HG02852 (cell line): ENCODE results near the gene WNT7A.

ENCODE experiments used
- ATAC-seq: cut with Tn5 transposase; IDR thresholded peaks from one replicate; pipeline ENCODE4 v1.9.1; 2021; ENCODE audit warnings: mild to moderate bottlenecking, moderate library complexity; ENCODE audit not compliant: unreplicated experiment

WNT7A gene

DNA sequence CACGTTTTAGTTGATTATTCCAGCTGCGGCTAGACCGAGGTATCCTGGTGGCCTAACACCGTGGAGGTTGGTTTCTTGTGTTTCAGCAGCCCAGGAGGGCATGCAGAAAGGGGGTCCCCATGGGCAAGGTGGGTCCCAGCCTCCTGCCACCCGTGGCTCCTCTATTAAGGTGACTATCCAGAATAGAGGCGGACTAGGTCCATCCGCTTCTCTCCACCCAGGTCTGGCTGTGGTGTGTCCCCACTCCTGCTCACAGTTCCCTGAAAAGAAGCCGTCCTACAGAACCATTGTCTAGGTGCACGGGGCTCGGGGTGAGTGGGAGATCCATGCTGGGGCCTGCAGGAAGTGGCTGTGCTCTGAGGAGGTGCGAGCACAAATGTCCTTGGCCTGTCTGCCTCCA lies 81.5 kb downstream of the WNT7A start:
- ATAC-seq, result no peak

DNA sequence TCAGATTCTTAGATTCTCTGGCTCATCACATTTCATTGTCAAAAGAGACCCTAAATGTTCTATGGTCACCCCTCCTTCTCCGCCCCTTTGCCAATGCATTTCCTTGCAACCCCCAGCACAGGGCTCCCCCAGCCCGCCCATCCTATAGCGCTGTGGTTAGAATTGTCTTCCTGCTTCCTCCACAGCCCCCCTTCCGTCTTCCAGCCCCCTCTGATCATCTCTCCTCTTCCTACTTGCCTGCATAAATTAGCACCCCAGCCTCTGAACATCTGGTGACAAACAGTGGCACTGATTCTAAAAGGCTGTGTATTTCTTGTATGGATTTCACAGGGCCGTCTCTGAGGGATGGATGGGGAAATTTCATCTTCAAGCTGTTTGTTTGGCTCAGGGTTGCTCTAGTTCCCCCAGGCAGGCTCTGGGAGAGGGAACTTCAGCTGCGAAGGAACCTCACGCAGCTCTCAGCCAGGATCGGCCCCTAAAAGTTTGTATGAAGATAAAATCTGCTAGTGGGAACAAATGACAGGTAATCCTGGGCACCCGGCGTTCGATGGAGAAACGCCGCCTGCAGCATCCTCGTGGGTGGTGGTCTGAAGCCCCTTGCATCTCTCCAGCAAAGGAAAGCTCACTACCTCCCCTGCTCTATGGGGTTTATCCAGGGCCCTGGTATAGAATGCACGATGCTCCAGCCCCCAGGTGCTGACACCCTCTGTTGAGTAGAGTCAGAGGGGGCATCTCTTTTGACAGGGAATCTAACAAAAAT lies 83.0 kb downstream of the WNT7A start:
- ATAC-seq, result no peak

DNA sequence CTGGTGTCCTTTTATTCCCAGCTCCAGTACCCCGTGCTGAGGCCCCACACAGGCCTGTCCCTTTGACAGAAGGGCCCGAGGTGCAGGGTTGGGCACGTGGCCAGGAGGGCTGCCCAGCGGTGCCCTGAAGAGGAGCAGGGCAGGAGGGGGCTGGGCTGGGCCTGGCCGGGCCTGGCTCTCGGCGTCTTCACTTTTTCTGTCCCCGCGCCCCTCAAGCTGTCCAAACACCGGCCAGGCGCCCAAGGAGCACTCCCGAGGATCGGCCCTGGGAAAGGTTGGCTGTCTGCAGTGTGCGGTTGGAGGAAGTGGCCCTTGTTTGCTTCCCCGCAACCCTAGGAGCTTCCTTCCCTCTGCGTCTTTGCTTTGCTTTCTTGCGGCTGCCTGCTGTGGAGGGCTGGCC lies 84.1 kb downstream of the WNT7A start:
- ATAC-seq, result no peak

DNA sequence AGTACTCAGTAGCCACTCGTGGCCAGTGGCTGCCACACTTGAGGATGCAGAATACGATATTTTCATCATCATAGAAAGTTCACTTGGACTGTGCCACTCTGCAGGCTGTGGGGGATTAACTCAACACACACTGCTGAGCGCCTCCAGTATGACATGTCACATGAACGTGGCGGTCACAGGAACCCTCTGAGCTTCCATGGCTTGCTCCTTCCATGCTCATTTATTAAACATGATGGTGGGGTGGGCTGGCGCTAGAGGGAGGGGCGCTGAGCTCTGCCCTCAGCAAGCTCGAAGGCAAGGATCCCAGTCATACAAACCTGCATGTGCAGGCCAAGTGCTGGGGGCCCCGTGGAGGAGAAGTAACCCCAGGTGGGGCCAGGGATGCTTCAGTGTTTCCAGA lies 85.5 kb downstream of the WNT7A start:
- no peak for ATAC-seq

DNA sequence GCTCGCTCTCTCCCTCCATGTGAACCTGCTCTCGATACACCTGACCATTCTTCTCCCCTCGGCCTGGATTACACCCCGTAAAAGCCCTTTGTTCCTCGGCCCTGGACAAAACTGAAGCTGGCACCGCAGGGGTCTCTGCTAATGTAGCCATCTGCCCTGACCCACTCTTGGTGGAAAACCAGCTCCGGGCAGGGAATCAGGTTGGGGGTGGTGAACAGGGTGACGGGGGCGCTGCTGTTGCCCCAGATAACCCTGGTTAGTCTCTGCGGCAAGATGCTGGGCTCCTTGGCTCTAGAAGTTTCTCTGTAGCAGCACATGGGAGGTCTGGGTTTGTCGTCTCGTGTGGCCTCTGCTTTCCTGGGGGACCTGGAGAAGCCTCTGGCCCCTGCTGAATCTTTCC lies 86.4 kb downstream of the WNT7A start:
- no peak for ATAC-seq

DNA sequence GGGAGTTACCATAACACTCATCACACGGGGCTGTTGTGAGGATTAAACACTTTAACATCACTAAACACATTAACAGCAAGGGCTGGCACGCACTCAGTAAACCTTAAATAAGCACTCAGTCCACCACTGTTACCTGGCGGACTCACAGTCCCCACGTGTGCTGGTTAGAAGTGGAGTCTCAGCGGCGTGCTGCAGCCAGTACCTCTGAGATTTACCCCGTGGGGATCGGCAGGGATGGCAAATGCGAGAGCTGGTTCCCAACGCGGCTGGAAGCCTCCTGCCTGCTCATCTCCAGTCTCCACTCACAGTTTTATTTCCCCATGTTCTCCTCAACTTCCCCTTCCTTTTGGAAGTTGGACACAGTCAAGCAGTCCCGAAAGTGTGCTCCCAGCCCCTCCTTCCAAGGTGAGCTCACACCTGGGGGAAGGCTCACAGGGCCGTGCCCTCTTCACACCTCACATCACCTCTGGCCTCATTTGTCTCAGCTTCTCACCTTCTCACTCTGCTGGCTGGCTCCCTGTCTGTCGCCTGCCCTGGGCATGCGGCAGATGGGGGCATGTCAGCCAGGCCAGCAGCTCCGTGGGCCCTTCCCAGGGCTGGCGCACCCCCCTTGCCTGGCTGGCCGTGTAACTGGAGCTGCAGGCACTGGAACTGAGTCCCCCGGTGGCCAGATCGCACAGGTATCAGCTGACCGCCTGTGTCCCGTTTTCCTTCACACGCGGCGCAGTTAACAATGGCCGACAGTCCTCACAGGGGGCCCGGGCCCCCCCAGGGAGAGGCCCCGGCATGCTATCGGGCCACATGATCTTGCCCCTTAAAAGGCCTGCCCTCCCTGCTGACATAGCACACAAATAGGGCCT lies 87.1 kb downstream of the WNT7A start:
- no peak for ATAC-seq

DNA sequence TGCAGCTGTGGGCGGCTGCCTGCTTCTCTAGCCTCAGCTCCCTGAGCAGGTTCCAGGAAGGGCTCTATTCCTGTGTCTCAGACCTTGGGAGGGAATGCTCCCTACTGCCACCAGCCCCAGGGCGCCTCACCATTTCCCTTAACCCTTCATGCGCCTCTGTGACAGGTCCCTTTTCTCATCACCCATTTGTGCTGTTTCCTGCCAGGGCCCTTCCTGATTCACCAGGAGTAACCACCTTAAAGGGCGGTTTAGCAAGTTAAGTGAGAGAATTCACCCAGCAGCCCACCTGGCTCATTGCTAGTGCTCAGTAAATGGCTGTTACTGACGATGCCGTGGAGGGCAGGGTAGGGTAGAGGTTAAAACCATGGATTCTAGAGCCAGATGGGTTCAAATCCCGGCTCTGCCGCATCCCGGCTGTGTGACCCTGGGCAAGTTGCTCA lies 87.8 kb downstream of the WNT7A start:
- ATAC-seq, result no peak

DNA sequence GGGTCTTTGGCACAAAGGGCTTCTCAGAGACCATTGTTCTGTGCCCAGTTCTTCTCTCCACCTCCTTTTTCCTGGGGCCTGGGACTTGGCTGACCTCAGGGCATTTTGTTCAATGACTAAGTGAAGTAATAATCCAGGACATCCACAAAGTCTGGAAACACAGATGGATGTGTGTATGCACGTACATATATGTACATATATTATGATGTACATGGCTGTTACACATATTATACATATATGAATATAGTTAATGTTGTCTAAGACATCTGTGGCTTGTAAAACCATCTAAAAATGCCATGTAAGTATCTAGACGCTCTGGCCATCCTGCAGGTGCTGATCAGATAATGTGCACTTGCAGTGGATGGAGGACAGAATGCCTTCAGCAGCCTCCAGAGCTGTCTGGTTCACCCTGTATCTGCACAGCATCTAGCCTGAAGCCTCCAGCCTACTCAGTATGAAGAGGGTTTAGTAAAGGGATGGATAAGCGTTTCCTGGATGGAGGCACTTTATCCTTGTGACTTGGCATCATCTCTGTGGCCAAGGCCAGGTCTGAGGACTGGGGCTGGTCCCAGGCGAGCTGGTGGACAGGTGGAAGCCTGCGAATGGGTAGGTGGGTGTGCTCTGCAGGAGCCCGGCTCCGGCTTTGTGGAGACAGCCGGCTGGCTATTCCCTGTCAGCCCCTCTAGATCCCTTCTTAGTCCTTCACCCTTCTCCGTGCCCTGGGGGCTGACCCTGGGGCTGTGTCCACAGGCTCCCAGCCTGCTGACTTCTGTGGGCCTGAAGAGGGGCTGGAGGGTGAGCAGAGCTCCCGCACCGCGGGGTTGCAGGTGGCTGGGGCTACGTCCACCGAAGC lies 88.4 kb downstream of the WNT7A start:
- no peak for ATAC-seq

DNA sequence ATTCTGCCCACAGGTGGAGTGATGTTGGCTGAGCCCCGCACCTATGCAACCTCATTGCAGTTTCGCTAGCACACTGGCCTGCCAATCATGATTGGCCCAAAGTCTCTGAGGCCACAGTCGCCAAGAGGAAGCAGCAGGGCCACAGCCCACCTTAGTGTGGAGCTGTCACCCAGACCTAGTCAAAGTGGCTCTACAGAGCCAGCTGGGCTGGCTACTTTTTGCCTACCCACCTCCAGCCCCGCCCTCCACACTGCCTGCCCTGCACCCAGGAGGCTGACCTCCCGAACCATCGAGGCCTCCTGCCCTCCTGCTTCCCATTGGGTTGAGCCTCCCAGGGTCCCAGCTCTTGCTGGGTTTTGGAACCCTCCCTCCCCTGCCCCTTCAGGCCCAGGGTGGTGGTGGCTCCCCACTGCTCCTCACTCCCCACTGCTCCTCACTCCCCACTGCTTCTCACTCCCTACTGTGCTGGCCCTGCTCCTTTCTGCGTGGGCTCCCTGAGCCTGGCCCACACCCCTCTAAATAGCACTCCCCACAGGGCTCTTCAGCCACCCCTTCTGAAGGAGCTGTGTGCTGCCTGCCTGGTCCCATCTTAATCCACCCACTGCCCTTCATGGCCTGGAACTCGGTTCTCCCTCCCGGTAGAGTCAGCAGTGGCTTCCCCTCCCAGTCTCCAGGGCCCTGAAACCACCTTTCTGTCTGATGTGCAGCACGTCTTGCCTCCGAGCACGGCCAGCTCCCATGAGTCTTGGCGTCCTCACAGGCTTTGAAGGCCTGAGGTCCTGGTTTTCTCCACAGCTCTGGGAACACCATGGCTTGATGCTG lies 89.3 kb downstream of the WNT7A start:
- no peak for ATAC-seq

DNA sequence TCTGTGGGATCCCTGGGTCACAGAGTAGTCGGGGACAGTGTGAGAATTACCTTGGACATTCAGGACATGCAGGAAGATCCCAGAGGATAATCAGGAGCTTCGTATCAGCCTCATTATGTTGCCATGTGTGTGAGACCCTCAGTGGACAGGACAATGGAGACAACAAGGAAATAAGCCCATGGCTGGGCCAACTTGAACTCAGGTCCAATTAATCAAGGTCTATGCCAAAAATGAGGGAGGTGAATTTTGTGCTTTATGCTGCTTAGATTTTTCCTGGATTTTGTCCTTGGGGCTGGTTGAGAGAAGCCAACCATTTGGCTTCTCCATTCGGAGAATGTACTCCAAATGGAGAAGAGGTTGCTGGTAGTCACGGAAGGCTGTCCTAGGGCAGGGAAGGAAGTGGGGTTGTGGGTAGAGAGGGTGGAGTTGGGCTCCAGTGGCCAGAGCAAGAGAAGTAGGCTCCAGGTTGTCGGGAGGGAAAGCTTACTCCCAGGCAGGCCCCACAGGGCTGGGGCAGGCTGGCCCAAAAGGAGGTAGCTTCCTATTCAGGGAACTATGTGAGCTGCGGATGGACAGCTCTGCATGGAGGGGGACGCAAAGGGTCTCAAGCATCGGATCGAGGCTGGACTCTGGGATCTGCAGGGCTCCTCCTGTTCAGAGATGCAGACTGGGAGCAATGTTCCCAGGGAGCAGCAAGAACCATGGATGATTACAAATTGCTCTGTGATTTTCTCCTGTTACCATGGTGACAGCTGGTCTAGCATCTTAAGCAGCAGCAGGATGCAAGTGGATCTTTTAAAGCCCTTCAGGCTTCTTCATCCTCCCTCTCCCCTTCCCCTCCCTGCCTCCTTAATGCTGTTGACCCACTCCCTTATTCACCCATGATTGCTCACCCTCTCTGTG lies 91.1 kb downstream of the WNT7A start:
- ATAC-seq, result no peak

DNA sequence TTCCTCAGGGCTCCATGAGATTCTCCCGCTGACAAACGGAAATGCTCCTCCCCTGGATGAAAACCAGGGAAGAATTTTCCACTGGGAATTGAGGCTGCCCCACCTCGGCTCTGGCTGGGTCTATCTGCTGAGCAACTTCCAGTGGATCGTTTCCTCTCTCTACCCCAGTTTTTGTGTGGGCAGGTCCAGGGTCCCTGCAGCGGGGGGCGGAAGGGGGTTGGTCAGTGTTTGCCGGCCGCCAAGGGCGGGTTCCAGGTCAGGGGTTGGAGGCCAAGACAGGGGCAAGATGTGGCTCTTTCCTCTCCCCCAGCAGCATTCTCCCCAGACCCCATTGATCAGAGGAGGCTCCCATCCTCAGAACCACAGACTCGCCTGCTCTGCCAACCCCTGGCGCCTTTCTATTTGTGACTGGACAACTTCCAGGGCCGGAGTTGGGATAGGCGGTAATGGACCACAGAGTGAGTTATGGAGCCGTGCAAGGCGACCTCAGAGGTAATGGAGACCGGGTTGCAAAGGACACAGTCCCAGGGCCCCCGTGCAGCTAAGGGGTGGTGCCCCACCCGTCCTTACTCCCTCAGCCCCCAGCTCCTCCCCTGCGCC lies 92.2 kb downstream of the WNT7A start:
- ATAC-seq, result no peak

DNA sequence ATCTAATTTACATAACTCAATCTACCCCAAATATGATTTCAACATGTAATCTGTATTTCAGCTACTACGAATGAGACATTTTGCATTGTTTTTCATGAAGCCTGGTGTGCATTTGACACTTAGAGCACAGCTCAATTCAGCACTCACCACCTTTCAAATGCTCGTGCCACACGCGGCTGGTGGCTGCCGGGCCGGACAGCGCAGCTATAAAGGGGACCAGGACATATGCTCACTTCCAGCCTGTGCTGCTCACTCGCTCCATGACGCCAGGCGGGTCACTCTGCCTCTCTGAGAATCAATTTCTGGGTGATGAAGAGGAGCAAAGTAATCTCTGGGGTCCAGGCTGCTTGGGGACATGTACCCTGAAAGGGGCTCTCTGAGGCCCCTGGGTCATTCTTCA lies 93.1 kb downstream of the WNT7A start:
- ATAC-seq, result no peak

DNA sequence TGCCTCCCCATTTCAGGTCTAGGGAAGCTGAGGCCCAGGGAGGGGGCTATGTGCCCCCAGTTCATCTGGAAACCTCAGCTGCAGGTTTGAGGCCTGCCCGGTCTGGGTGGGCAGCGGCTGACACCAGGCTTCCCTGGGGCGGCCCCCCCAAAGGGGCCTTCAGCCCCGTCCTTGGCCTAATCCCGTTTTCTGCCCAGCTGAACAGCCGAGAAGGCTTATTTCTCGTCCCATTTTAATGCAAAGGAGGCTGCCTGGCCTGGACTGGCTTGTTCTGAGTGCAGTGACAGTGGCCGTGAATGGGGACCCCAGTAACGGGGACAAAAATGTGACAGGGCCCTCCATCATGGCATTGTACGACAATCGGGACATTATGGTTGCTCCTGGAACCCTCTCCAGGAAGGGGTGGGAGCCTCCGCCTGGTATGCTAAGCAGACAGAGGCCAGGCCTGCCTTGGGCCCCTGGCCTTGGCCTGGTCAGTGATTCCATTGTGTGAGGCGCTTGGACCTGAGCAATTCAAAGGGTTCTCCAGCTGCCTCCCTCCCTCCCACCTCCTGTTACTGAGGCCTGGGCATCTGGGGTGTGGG lies 93.9 kb downstream of the WNT7A start:
- ATAC-seq, result no peak

DNA sequence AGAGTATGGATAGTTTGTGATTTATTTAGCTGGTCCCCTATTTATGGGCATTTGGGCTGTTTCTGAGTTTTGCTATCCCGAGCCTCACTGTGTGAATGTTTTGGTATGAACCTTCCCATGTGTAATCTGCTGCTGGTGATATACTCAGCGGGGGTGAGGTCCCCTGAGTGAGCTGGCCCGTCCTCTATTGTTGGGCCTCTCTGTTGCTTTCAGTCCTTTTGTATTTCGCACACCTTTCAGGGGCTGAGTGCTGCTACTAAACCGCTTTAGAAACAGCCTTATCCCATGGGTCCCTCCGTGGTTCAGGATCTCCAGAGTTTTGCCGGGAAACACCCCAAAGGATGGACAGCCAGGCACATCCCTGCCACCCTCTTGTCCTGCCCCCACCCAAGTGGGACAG lies 94.5 kb downstream of the WNT7A start:
- ATAC-seq, result no peak

DNA sequence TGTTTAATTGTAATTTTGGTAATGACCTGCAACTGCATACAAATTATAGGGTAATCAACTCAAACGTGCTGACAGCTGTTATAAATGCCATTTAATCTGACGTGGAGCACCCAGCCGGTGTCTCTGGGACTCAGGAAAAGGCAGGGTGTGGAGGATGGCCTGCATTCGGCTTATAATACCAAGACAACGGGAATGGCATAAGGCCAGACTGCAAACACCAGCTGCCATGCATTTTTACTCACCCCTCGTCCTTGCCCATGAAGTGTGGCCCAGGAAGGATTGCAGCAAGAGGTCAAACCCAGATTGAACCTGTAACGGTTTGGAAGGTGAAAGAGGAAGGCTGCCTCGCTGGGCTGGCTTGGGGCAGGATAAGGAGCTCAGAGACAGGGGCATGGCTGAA lies 96.4 kb downstream of the WNT7A start:
- ATAC-seq, result no peak

DNA sequence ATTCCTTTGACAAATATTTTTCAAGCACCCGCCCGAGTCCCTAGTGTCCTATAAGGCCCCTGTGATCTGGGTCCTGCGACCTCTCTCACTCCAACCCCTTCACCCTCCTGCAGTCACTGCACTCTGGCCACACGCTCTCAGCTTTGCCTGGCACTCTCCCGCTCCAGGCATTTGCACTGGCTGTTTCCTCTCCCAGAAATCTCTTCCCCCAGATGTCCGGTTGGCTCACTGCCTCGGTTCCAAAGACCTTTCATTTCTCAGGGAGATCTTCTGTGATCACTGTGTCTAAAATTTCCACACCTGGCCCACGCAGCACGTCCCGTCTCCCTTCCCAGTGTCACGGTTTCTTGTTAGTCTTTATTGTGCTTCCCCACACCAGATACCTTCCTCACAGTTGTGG lies 97.4 kb downstream of the WNT7A start:
- ATAC-seq, result no peak

DNA sequence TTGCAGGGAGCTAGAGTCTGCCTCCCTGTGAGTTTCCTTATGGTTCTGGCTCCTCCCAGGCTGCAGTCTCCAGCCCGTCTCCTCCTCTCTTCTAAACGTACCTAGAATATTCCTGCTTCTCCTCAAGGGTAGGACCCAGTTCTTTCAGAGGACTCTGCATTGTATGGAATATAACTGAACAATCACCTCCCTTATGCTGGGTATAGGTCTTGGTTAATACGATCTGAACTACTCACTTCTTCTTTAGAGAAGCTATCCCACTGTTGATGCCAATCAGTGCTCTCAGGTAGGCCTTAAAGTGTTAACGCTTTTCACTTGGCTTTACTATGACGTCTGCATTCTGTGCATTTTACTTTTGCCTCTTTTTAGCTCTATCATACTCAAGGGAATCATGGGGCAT lies 98.5 kb downstream of the WNT7A start:
- no peak for ATAC-seq

DNA sequence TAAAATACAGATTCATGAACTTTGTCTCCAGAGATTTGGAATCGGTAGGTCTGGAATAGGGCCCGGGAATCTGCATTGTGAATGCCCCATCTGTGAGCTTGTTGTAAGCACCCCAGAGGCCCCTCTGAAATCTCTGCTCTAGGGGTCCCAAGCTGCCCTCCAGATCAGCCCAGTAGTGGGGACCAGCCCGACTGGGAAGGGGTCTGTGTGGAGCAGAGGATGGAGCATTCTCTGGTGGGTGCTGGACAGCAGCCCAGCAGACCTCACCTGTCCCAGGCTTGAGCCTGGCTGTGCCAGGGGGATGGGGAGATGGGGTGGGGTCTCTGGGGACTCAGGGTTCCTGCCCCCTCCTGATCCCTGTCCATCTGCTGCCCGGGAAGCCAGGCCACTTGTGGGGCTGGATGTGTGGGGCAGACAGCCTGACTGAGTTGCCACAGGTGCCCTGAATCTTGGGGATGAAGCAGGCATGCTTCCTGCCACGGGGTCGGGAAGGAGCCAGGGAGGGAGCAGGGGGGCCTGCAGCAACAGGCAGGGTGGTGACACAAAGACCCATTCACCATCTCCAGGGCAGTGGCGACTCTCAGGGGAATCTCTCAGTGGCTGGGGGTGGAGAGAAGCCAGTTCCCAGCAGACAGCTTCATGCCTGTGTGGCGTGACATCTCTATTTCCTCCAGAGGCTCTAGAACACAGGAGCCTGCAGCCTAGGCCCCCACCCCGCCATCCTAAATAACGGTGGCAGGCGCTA lies 99.3 kb downstream of the WNT7A start:
- ATAC-seq, result no peak
